HG03196 (cell line): ENCODE measurements around the gene NEK10.
A peak's percentile ranks its signal among the peaks of the same experiment; 100 is the strongest.
"Not testable (repeated sequence)": the region's sequence is repeated elsewhere in the genome, so short reads cannot be mapped to it uniquely, and the experiment has no call there.

Experiments
- ATAC-seq: cut with Tn5 transposase; IDR thresholded peaks from one replicate; pipeline ENCODE4 v1.9.1; 2021; ENCODE audit not compliant: unreplicated experiment

The NEK10 gene

DNA sequence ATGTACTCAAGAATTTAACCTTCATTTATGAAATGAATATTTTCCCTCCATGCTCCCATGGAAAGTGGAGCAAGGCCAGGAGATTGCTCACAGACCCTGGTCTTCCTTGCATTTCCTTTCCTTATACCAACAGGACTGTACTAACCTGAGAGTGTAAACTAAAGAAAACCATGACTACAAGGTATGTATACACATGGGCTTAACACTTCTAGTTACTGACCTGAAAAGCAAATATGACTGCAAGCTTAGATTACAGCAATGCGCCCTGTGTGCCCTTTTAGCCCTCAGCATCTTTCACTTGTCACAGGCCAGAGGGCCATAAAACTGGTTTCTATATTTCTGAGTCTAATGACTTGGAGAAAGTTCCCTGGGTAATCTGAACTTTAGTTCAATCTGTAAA is 52.1 kb downstream of the NEK10 start:
- no peak for ATAC-seq

DNA sequence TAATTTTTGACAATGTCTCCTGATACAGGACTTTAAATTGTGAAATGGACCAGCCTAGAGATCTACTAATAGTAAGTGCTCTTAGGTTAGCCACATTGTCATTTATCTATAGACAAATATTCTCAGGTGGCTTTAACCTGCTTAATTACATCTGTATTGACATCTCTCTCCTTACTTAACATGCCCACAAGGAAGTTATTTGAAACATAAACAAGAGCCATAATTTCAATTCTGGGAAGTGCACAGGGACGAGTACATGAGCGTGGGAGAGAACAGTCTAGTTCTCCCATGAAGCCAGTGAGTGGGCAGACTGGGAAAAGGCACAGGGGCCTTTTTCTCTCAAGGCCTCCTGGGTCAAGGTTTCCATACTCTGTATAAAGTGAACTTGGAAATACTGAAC is 54.2 kb downstream of the NEK10 start:
- no peak for ATAC-seq

- peak; percentile 87 for ATAC-seq
Measured at GRCh38 chr3:27312044-27312668, 57.0 kb downstream of the NEK10 start.

- ATAC-seq: no peak
Measured at GRCh38 chr3:27311400-27311799, 57.8 kb downstream of the NEK10 start.

DNA sequence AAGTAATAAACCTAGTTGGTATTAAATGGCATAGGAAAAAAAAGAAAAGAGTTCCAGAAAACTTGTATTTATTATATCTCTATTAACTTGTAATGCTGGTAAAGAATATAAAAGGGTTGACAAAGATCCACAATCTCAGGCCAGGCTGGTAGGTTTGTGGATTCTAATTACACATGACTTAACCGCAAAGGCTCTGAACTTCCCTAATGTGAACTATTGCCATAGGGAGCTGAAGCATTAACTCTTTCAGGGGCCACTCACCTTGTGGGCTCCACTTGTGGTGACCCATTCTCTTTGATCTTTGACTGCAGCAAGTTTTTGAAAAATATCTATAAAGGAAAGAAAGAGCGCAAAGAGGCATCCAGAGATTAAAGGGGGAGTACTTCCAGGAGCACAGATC is 58.5 kb downstream of the NEK10 start:
- ATAC-seq: no peak

DNA sequence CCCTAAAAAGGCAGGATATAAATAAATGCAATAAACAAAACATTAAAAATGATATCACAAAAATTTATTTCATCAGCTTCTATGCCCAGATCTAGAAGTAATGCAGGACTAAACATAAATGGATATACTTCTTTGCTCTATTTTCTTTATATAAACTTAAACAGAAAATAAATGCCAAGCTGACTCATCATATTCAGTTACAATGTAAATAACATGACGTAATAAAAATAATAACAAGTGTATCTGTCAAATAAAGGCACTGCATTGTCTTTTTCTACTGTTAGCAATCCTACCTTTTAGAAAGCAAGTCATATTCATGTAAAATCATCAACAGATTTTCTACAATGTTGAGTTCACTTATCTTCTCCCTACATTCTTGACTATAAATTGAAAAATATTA is 61.6 kb downstream of the NEK10 start:
- no peak for ATAC-seq

DNA sequence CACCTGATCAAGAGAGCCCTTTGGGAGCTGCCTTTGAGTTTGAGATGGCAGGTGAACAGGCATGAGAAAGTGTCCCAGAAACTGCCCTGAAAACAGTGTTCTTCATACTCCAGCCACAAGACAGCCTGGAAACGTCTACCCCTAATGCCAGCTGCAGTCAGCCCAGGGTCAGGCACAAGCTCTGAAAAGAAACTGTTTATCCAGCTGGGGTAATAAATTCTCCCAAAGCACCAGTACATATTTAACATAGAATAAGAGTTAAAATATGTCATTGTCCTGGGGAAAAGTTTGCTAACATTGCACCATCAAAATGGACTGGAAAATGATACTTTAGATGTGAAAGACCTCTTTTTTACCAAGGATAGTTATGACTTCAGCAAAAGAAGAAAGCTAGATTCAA is 66.3 kb downstream of the NEK10 start:
- ATAC-seq: no peak

- ATAC-seq: not testable (repeated sequence)
Measured at GRCh38 chr3:27298981-27299380, 70.2 kb downstream of the NEK10 start.

- no peak for ATAC-seq
Measured at GRCh38 chr3:27293939-27294338, 75.2 kb downstream of the NEK10 start.

- no peak for ATAC-seq
Measured at GRCh38 chr3:27290760-27291159, 78.4 kb downstream of the NEK10 start.

GRCh38 chr3:27289769-27290413 is 79.3 kb downstream of the NEK10 start:
- ATAC-seq: no peak

DNA sequence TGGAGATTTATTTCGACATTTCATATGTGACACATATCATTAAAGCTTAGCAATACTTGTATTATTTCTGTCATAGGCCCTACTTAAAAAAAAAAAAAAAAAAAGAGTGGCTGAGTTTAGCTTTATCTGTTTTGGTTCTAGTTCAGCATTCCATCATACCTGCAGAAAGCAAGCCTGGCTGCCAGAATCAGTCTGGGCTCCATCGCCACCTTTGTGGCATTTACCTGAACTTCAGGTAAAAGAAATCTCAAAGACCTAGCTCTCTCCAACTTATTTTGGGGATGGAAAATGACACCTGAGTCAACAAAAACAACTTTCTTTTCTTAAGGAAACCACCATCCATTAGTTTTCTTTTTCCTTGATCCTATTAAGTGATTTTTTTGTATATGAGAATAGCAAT is 82.1 kb downstream of the NEK10 start:
- no peak for ATAC-seq

GRCh38 chr3:27286467-27286866 is 82.7 kb downstream of the NEK10 start:
- not testable (repeated sequence) for ATAC-seq

DNA sequence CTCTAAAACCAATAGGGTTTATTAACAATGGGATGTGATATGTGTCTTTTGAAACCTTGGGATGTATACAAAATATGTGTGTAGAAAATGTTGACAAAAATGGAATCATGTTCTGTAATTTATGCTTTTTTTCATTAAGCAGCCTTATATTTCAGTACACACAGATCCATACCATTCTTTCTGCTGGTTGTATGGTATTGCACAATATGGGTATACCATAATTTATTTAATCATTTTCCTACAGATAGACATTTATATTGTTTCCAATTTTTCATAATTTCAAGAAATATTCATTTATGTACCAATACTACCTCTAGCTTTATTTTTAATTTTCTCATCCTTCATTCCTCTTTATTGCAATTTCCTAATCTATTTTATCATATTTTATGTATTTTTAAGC is 83.5 kb downstream of the NEK10 start:
- ATAC-seq: no peak

DNA sequence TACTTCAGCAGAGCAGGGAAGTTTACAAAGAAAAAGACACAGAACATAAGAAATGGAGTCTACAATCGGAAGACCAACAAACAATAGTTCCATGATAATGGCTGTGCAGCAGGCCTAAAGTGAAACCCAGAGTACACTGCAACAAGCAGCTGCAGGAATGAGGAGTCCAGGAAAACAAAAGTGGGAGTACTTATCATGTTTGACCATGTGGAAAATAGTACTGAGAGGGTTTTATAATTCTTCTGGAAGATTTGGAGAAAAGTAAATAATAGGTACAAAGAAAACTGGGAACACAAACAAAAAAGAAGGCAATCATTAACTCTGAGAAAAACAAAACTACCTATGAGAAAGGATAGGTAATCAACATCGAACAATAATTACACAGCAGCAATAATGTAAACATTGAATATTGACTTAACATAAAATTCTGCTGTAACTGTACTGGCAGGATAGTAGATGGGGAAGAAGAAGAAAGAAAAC is 87.5 kb downstream of the NEK10 start:
- no peak for ATAC-seq

- no peak for ATAC-seq
Measured at GRCh38 chr3:27279123-27279522, 90.1 kb downstream of the NEK10 start.

DNA sequence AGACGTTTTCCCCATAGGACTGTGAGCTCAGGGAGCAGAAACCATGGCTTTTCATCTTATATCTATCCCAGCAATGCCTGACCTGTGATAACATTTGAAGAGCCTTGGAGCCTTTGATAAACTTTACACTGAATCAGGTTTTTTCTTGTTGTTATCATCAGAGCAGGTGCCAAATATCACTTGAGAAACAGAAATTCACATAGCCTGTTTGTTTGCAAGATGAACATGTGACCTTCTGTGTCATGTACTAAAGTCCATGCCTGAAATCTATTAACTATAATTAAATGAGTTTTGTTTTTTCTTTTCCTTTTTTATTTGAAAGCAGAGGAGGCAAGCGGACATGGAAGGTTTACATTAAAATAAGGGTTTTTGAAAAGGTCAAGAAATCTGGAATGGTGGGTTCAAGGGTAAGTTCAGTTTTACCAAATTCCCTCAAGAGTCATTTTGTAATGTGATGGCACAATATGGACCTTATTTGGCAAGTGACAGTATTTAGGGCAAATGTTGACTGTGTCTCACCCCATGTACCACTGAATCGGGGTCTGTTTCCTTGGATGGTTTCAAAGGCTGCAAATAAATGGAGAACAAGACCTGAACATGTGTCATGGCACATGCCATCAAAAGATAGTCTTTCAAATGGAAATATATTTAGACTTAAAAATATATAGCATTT is 90.7 kb downstream of the NEK10 start:
- no peak for ATAC-seq

- no peak for ATAC-seq
Measured at GRCh38 chr3:27275441-27275990, 93.7 kb downstream of the NEK10 start.

DNA sequence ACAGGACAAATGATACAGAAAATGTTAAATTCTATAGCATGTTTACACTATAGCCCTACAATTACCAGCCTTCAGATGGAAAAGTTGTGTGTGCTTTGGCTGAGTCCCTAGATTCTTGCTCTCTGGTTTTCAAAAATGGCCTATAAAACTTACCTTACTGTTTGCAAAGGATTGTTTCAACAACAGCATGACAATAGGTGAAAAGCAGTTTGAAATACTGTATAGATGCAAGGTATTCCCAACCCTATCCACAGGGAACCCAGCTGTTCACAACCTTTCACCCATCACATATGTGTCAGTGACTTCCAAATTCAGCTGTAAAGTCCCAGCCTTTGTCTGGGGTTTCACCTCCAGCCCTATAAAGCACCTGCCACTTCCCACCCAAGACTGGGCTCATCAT is 97.3 kb downstream of the NEK10 start:
- no peak for ATAC-seq

GRCh38 chr3:27254896-27255295 is 114.3 kb downstream of the NEK10 start:
- no peak for ATAC-seq

DNA sequence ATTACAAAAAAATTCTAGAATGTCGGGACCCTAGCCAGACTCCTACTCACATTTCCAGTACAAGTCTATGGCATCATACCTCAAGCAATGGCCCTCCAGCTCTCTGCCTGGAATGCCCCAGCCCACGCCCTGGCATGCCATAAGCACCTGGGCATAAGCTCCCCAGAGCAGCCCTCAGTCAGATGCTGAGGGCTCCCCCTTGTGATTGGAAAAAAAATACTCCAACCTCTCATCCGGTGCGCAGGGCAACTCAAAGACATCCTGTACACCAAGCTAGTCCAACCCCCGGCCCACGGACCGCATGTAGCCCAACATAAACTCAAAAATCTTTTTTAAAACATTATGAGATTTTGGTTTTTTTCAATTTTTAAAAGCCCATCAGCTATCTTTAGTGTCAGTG is 115.4 kb downstream of the NEK10 start:
- peak; percentile 98 for ATAC-seq

- no peak for ATAC-seq
Measured at GRCh38 chr3:27253391-27253790, 115.8 kb downstream of the NEK10 start.
